HepG2 (cell line): Measurements from ENCODE around the gene C22orf42.
"Not testable (repeated sequence)": the region's sequence is repeated elsewhere in the genome, so short reads cannot be mapped to it uniquely, and the experiment has no call there.

Source experiments
- ATF3 ChIP-seq: sonication (generic); formaldehyde crosslinking; IDR thresholded peaks from 2 replicates; pipeline ENCODE4 v1.4.0; 2020; ENCODE audit warnings: missing genetic modification reagents
- CREB1 ChIP-seq, 2 experiments: fragments of 450-650 bp in 1 of 2; IDR thresholded peaks; 2 replicates each; pipeline ENCODE4 v1.6.1; 2016 to 2017; ENCODE audit warnings: control low read depth in 1 of 2, mild to moderate bottlenecking in 1 of 2, missing compliant biosample characterization in 1 of 2, missing genetic modification characterization in 1 of 2
- CTCF ChIP-seq: sonication (generic); formaldehyde crosslinking; IDR thresholded peaks from 2 replicates; pipeline ENCODE4 v1.5.0; 2020; ENCODE audit warnings: mild to moderate bottlenecking, missing genetic modification reagents, moderate library complexity
- EP300 ChIP-seq, 3 experiments: sonication (generic) in 1 of 3; formaldehyde crosslinking in 1 of 3; IDR thresholded peaks; 2 replicates each; pipeline versions ENCODE4 v1.5.1 to v1.6.1; 2011 to 2020; ENCODE audit warnings: low read depth in 2 of 3, low read length in 2 of 3, borderline replicate concordance in 1 of 3, improper control_type of control experiment in 1 of 3, mild to moderate bottlenecking in 1 of 3, missing genetic modification reagents in 1 of 3, moderate library complexity in 1 of 3
- FOXA1 ChIP-seq, 2 experiments: fragments of 450-650 bp in 1 of 2; sonication (generic) in 1 of 2; formaldehyde crosslinking in 1 of 2; IDR thresholded peaks; 2 replicates each; pipeline versions ENCODE4 v1.4.0 to v1.6.1; 2016 to 2020; ENCODE audit warnings: missing genetic modification reagents in 1 of 2
- REST ChIP-seq, 2 experiments: IDR thresholded peaks; 2 replicates each; pipeline ENCODE4 v1.6.1; 2011 to 2012; ENCODE audit warnings: low read length in 2 of 2, borderline replicate concordance in 1 of 2, low read depth in 1 of 2, mild to moderate bottlenecking in 1 of 2, moderate library complexity in 1 of 2
- ZNF121 ChIP-seq: sonication (generic); formaldehyde crosslinking; IDR thresholded peaks from 2 replicates; pipeline ENCODE4 v1.5.0; 2020; ENCODE audit warnings: mild to moderate bottlenecking, missing genetic modification reagents
- ZNF263 ChIP-seq: sonication (generic); formaldehyde crosslinking; IDR thresholded peaks from 2 replicates; pipeline ENCODE4 v1.4.0; 2020; ENCODE audit warnings: missing genetic modification reagents
- ZNF441 ChIP-seq: sonication (generic); formaldehyde crosslinking; IDR thresholded peaks from 2 replicates; pipeline ENCODE4 v1.7.0; 2021; ENCODE audit warnings: missing genetic modification reagents, borderline replicate concordance
- ZNF674 ChIP-seq: sonication (generic); formaldehyde crosslinking; IDR thresholded peaks from 2 replicates; pipeline ENCODE4 v1.5.0; 2020; ENCODE audit warnings: low read depth, mild to moderate bottlenecking, missing genetic modification reagents

GRCh38 chr22:32137731-32138324 lies 21.3 kb downstream of the C22orf42 start:
- TF ChIP-seq ZNF441; CTCF; ZNF674 (CRISPR knock-in tag); EP300 (IDR thresholded peaks at IDR 0.05; ENCODE audit: low read depth in 2 of 2, low read length in 2 of 2); EP300 (CRISPR knock-in tag; IDR thresholded peaks at IDR 0.05; ENCODE audit: borderline replicate concordance); FOXA1 (IDR thresholded peaks at IDR 0.05); FOXA1 (CRISPR knock-in tag; IDR thresholded peaks at IDR 0.05); ZNF121 (CRISPR knock-in tag); REST (IDR thresholded peaks at IDR 0.05; ENCODE audit: borderline replicate concordance in 1 of 2, low read depth in 1 of 2, low read length in 2 of 2); CREB1 (IDR thresholded peaks at IDR 0.05); CREB1 (CRISPR knock-in tag; IDR thresholded peaks at IDR 0.05); ZNF263 (CRISPR knock-in tag); ATF3 (CRISPR knock-in tag): not testable (repeated sequence)
